Skeletal muscle satellite cell (primary cell): ENCODE data around the gene CBR1. TPM values are rescaled to one million over a fixed set of nuclear protein-coding genes. Genes with fewer than 3 reads are reported as not detected.
A peak's percentile ranks its signal among the peaks of the same experiment; 100 is the strongest.

ENCODE experiments used
- H3K27me3 ChIP-seq: 2 replicates; pipeline ENCODE4 v1.7.0; 2013; ENCODE audit warnings: low read length; ENCODE audit not compliant: control insufficient read depth, insufficient read depth
- H3K36me3 ChIP-seq: 2 replicates; pipeline ENCODE4 v1.7.0; 2013; ENCODE audit warnings: mild to moderate bottlenecking, control low read depth, low read length; ENCODE audit not compliant: insufficient read depth
- H3K4me1 ChIP-seq: 2 replicates; pipeline ENCODE4 v1.7.0; 2013; ENCODE audit warnings: low read length; ENCODE audit not compliant: control insufficient read depth, insufficient read depth
- H3K4me2 ChIP-seq: 2 replicates; pipeline ENCODE4 v1.7.0; 2013; ENCODE audit warnings: mild to moderate bottlenecking, low read length
- H3K4me3 ChIP-seq: 2 replicates; pipeline ENCODE4 v1.7.0; 2013; ENCODE audit warnings: low read length
- H3K9ac ChIP-seq: 2 replicates; pipeline ENCODE4 v1.7.0; 2013; ENCODE audit warnings: mild to moderate bottlenecking, low read depth, low read length, moderate library complexity
- H3K9me3 ChIP-seq: replicated peaks from 2 replicates; pipeline ENCODE4 v1.7.0; 2013; ENCODE audit warnings: mild to moderate bottlenecking, control low read depth, low read length
- total RNA-seq: library from RNA; depleted of rRNA; stranded (reverse); fragments of >200 nt; gene quantifications from 2 replicates; pipeline ENCODE4 v1.2.3, GENCODE V29; 2012; rRNA removed

Gene CBR1
- total RNA-seq: 137 and 161 TPM in 2 replicates

DNA sequence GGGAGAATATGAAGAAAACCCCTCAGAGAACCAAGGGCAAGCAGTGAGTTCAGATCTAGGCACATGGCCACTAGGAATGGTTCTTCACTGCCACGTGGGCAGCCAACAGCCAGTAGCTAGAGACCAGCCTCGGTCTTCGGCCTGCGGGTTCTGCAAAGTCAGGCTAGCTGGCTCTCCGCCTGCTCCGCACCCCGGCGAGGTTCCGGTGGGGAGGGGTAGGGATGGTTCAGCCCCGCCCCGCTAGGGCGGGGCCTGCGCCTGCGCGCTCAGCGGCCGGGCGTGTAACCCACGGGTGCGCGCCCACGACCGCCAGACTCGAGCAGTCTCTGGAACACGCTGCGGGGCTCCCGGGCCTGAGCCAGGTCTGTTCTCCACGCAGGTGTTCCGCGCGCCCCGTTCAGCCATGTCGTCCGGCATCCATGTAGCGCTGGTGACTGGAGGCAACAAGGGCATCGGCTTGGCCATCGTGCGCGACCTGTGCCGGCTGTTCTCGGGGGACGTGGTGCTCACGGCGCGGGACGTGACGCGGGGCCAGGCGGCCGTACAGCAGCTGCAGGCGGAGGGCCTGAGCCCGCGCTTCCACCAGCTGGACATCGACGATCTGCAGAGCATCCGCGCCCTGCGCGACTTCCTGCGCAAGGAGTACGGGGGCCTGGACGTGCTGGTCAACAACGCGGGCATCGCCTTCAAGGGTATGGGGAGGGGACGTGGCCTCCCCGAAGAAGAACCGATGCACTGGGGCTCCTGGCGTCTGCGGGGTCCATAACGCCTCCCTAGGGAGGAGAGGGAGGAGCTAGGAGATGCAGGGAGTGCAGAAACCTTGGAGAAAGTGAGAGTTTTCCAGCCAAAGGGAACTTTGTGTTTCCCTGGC, at the start of gene CBR1:
Gene CBR1 (plus strand): TSS at position 312 of the 871 bp plus-strand sequence. CDS start 92 bp downstream, at position 404.
- Histone ChIP-seq H3K9me3 (peaks cover 6% of the 10 kb centered on the region), H3K4me1 (peaks cover 24% of the 10 kb centered on the region), H3K27me3 (no peaks in the 10 kb centered on the region), H3K9ac (peak within 1 kb of the TSS; percentile 78), H3K36me3 (peaks cover 27% of the 10 kb centered on the region), H3K4me3 (peak within 1 kb of the TSS; percentile 87), H3K4me2 (peak within 1 kb of the TSS; percentile 92)

DNA sequence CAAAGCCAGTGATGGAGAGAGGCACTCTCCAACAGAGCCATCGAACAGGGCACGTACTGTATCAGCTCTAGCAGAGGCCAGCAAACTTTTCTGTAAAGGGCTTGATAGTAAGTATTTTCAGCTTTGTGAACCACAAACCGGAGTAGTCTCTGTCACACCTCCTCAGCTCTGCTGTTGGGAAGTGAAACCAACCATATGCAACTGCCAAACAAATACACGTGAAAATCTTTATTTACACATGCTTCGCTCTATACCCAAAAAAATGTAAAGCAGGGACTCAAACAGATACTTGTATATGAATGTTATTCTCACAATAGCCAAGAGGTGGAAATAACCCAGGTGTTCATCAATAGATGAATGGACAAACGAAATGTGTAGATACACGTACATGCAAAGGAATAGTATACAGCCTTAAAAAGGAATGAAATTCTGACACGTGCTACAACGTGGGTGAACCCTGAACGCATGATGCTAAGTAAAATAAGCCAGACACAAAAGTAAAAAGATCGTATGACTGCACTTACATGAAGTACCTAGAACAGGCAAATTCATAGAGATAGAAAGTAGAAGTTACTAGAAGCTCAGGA, 48.5 kb upstream of the CBR1 start:
- Histone ChIP-seq H3K4me1 (peaks cover 8% of the 10 kb centered on the region), H3K4me3 (no peak overlapping the region), H3K9me3 (no peaks in the 10 kb centered on the region), H3K4me2 (no peak overlapping the region), H3K36me3 (no peaks in the 10 kb centered on the region), H3K27me3 (peaks cover 19% of the 10 kb centered on the region), H3K9ac (no peak overlapping the region)

DNA sequence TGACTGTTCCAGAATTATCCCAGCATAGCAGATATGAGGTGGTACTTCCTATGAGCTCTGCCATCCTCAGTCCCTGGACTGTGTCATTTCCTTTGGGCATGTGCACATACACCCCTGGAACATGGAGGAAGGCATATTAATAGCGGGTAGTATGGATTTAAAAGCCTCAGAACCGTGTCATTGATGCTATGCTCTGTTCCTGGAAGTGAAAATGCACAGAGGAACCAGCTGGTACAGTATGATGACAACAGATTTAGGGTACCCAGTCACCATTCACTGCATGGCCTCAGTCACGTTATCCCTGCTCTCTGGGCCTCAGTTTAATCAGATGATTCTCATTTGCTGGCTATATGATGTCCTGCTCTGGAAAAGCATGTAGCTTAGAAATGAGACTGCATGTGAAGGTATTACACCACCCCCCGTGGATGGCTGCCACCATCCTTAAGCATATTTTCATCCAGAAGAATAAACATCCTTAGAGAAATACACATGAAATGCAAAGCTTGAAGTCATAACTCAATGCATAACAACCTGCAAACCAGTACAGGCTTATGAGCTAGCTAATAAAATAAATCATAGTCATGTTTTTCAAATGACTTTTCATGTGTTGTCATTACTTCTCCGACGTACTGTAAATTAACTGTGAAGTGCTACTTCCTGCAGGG, 47.3 kb upstream of the CBR1 start:
- H3K9ac ChIP-seq: no peak overlapping the region
- H3K9me3 ChIP-seq: no peaks in the 10 kb centered on the region
- peaks cover 8% of the 10 kb centered on the region for H3K4me1 ChIP-seq
- H3K27me3 ChIP-seq: peaks cover 14% of the 10 kb centered on the region
- no peaks in the 10 kb centered on the region for H3K36me3 ChIP-seq
- H3K4me3 ChIP-seq: no peak overlapping the region
- H3K4me2 ChIP-seq: no peak overlapping the region

DNA sequence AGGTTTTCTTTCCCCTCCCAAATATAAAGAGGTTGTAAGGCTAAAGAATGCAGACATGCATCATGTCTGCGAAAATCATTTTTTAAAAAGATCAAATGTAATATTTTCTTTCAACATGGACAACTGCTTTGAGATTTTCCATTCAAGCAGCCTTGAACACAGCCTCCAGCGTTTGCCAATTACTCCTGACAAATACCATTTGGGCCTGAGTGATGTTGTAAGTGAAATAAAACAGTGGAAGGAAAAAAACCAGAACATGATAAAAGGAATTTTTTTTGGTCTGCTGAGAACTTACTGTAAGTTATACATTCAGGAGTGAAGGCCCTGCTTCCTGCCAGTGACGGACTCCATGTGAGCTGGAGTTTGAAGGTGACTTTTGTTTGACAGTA, 46.7 kb upstream of the CBR1 start:
- H3K9ac ChIP-seq: no peak overlapping the region
- no peaks in the 10 kb centered on the region for H3K9me3 ChIP-seq
- H3K27me3 ChIP-seq: peaks cover 9% of the 10 kb centered on the region
- H3K4me2 ChIP-seq: no peak overlapping the region
- H3K36me3 ChIP-seq: no peaks in the 10 kb centered on the region
- H3K4me3 ChIP-seq: no peak overlapping the region
- H3K4me1 ChIP-seq: peaks cover 8% of the 10 kb centered on the region

DNA sequence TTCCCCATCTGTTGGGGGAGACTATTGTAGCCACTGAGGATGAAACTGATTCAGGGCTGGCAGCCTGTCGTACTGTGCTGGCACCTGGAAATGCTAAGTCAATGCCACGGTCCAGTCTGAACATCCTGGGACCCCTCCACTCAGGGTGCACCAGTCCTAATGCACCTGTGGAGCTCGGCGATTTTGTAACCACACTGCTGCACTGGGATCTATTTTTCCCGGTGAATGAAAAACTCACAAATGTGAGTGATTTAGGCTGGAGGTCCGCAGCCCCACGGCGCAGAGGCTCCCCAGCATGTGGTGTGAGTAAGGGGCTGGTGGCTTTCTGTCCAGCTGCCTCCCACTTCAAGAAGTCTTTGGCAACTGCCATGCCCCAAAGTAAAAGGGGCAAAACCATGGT, 45.0 kb upstream of the CBR1 start:
- H3K4me3 ChIP-seq: no peak overlapping the region
- H3K4me1 ChIP-seq: peaks cover 11% of the 10 kb centered on the region
- no peak overlapping the region for H3K4me2 ChIP-seq
- H3K9me3 ChIP-seq: no peaks in the 10 kb centered on the region
- no peaks in the 10 kb centered on the region for H3K27me3 ChIP-seq
- no peak overlapping the region for H3K9ac ChIP-seq
- no peaks in the 10 kb centered on the region for H3K36me3 ChIP-seq

DNA sequence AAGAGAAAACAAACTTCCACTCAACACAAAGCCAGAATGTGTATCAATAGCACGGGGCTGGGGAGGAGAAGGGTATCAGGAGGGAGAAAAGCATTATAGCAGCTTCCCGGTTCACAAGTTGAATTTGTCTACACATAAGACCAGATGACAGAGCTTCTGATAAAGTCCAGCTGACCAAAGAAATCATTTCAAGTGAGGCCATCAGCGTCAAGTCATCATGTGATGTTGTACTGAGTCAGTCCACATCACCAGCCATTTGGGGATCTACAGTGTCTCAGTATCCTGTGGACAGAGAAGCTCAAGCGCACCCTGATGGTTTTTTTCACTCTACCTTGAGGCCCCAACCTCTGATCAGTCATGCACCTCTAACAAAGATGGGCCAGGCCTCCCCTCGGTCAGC, 42.5 kb upstream of the CBR1 start:
- H3K4me1 ChIP-seq: peaks cover 10% of the 10 kb centered on the region
- H3K27me3 ChIP-seq: no peaks in the 10 kb centered on the region
- no peak overlapping the region for H3K9ac ChIP-seq
- no peak overlapping the region for H3K4me3 ChIP-seq
- no peaks in the 10 kb centered on the region for H3K9me3 ChIP-seq
- no peak overlapping the region for H3K4me2 ChIP-seq
- no peaks in the 10 kb centered on the region for H3K36me3 ChIP-seq

DNA sequence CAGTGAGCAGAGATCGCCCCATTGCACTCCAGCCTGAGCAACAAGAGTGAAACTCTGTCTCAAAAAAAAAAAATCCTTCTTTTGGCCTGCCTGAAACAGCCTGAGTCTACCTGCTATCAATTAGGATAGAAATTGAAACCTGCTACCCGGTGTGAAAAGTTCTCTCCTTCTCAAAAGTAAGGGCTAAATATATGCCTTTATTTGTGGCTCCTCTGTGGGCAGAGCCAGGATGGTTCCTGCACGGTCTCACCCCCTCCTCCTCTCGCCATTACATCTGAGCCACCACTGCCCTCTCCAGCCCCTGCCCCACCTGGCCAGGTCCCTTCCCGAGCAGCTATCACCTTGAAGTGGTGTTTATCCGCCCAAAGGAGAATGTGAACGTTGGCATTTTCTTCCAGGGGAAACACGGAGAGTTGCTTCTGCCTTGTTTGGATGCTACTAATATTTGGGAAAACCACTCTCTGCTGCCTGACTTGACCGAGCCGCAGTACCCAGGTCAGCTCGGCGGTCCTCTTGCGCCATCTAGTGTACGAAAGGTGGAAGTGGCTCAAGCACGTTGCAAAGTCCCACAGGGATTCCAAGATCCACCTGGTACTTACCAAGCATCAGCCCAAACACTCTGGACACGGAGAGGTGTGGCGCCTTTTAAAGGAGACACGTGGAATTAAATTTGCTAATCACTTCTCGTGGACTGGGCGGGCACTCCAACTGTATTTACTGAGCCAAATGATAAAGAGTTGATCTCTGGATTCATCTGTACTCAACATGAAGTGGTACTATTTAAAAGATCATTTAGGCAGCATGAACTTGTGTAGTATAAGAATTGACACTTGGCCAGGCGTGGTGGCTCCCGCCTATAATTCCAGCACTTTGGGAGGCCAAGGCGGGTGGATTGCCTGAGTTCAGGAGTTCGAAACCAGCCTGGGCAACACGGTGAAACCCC, 41.4 kb upstream of the CBR1 start:
- Histone ChIP-seq H3K9me3 (no peaks in the 10 kb centered on the region), H3K9ac (no peak overlapping the region), H3K4me3 (no peak overlapping the region), H3K4me1 (peaks cover 3% of the 10 kb centered on the region), H3K36me3 (no peaks in the 10 kb centered on the region), H3K4me2 (no peak overlapping the region), H3K27me3 (no peaks in the 10 kb centered on the region)

DNA sequence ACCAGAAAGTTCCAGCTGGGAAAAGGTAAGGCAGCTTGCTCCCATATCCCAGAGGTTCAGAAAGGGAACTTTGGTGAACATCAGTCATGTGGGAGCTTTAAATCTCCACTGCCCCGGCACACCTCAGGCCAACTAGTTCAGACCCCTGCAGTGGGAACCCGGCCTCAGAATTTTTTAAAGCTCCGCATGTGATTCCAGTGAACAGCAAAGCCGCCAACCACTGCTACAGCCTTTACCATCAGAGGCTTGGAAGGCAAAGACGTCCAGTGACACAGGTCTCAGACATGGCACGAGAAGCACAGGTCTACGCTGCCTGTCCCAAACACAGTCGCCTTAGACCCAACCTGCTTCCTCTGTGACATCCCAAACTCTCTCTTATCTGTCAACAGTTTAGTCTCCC, 40.5 kb upstream of the CBR1 start:
- peaks cover 3% of the 10 kb centered on the region for H3K4me1 ChIP-seq
- H3K36me3 ChIP-seq: no peaks in the 10 kb centered on the region
- H3K4me2 ChIP-seq: no peak overlapping the region
- no peak overlapping the region for H3K4me3 ChIP-seq
- no peak overlapping the region for H3K9ac ChIP-seq
- no peaks in the 10 kb centered on the region for H3K9me3 ChIP-seq
- no peaks in the 10 kb centered on the region for H3K27me3 ChIP-seq

DNA sequence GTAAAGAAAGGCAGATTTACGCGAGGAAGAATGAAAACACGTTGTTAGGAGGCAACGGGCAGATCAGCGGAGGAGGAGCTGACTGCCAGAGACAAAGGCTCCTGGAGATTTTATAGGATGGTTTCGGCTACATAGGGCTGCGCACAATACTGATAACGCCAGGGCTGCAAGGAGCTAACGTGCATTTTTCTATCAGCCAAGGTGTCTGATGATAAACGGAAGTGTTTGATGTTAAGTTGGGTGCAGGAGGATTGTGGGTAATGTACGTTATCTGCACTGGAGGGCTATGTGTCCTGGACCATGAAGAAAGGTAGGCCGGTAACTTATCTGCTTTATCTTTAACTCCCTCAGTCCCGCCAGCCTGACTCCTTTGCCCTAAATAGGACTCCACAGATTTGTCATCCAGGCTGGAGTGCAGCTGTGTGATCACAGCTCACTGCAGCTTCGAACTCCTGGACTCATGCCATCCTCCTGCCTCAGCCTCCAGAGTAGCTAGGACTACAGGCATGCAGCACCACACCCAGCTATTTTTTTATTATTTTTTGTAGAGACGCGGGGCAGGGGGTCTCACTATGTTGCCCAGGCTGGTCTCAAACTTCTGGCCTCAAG, 39.1 kb upstream of the CBR1 start:
- no peaks in the 10 kb centered on the region for H3K27me3 ChIP-seq

DNA sequence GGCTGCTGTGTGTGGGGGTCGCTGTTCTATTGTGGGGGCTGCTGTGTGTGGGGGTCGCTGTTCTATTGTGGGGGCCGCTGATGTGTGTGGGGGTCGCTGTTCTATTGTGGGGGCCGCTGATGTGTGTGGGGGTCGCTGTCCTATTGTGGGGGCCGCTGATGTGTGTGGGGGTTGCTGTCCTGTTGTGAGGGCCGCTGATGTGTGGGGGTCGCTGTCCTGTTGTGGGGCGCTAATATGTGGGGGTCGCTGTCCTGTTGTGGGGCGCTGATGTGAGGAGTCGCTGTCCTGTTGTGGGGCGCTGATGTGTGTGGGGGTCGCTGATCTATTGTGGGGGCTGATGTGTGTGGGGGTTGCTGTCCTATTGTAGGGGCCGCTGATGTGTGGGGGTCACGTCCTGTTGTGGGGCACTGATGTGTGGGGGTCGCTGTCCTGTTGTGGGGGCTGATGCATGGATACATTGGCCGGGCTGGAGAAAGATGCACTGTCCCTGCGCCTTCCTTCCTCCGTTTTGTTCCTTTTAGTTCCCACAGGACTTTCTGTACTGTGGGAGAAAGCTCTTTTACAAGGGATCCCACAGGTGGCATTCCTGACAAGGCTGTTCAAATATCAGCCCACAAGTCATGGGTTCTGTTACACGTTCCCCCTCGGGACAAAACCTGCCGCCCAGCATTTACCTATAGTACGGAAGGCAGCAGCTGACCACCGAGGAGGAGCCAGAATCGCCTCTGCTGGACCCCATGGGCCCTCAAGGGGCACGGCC, 37.0 kb upstream of the CBR1 start:
- Histone ChIP-seq H3K9me3 (no peaks in the 10 kb centered on the region), H3K4me1 (peaks cover 3% of the 10 kb centered on the region), H3K4me2 (no peak overlapping the region), H3K27me3 (no peaks in the 10 kb centered on the region), H3K9ac (no peak overlapping the region), H3K36me3 (peaks cover 22% of the 10 kb centered on the region), H3K4me3 (no peak overlapping the region)

More for the DNA sequence above, 39.1 kb upstream of the CBR1 start:
- peaks cover 3% of the 10 kb centered on the region for H3K4me1 ChIP-seq
- no peak overlapping the region for H3K9ac ChIP-seq
- peaks cover 9% of the 10 kb centered on the region for H3K36me3 ChIP-seq
- H3K4me2 ChIP-seq: no peak overlapping the region
- H3K9me3 ChIP-seq: no peaks in the 10 kb centered on the region
- H3K4me3 ChIP-seq: no peak overlapping the region
